ENCODE data around the gene PREPL. TPM values are rescaled to one million over a fixed set of nuclear protein-coding genes. Genes with fewer than 3 reads are reported as not detected.

PREPL gene
- total and polyA plus RNA-seq, 2 donors (not counting 1 experiment from before 2014, with no cell fraction given): 5.5 to 34.0 TPM

GRCh38 chr2:44347526-44347925 lies 13.8 kb downstream of the PREPL start:
- Histone ChIP-seq H3K4me2 (replicated peaks; ENCODE audit: low read depth, low read length, poor library complexity, severe bottlenecking) (no peak overlapping the region), H4K20me1 (ENCODE audit: control insufficient read depth, insufficient read depth, low read length, poor library complexity, severe bottlenecking) (peaks cover 9% of the 10 kb centered on the region), H2AFZ (ENCODE audit: insufficient read depth, low read depth, low read length, poor library complexity, severe bottlenecking) (no peak overlapping the region), H3K9me3 (ENCODE audit: control extremely low read depth in 1 of 3, control insufficient read depth in 2 of 3, insufficient read depth in 1 of 3, low read length in 2 of 3) (no peaks in the 10 kb centered on the region), H3K79me2 (ENCODE audit: control insufficient read depth, insufficient read depth, low read length) (peaks cover 12% of the 10 kb centered on the region), H3K4me3 (ENCODE audit: control extremely low read depth in 1 of 5, extremely low read depth in 1 of 5, insufficient read depth in 1 of 5, low read depth in 2 of 5, low read length in 4 of 5) (no peak overlapping the region), H3K27me3 (replicated peaks in 1 of 4; ENCODE audit: control extremely low read depth in 1 of 4, control insufficient read depth in 3 of 4, insufficient read depth in 4 of 4, low read length in 3 of 4) (no peaks in the 10 kb centered on the region), H3K4me1 (ENCODE audit: control insufficient read depth in 2 of 2, insufficient read depth in 2 of 2, low read length in 2 of 2) (no peaks in the 10 kb centered on the region), H3K27ac (ENCODE audit: low read length in 2 of 2) (no peak overlapping the region), H3K9ac (ENCODE audit: low read length) (no peak overlapping the region), H3K36me3 (replicated peaks in 1 of 2; ENCODE audit: control extremely low read depth in 1 of 2, control insufficient read depth in 1 of 2, extremely low read depth in 1 of 2, insufficient read depth in 2 of 2, low read length in 1 of 2) (peaks cover 0 to 7% of the 10 kb centered on the region in 2 experiments)
- Mint-ChIP-seq H3K27me3 (no peaks in the 10 kb centered on the region), H3K4me3 (no peak overlapping the region), H3K4me1 (peaks cover 6% of the 10 kb centered on the region), H3K27ac (no peak overlapping the region), H3K9me3 (ENCODE audit: insufficient read depth) (no peaks in the 10 kb centered on the region)
- intact Hi-C loops (cut with micrococcal nuclease): loop anchor here (10.0 kb wide), 1 partner anchor 103 kb away; no protein-coding TSS in a partner anchor
- CTCF ChIA-PET: no interaction called here
- POLR2A ChIA-PET: no interaction called here
- ATAC-seq (ENCODE audit: low read depth): no peak
- WGBS (ENCODE audit: insufficient coverage): no CpG with 5 or more reads among the region's 2 CpGs
- TF ChIP-seq CTCF (IDR thresholded peaks at IDR 0.05) (no peak), EZH2 (IDR thresholded peaks at IDR 0.05; ENCODE audit: borderline replicate concordance, insufficient read depth, low read depth, low read length, poor library complexity, severe bottlenecking) (no peak)
- no peak for DNase-seq

- CTCF ChIA-PET: interaction anchor here (0.7 to 1.5 kb wide), 7 partner anchors 99 to 299 kb away, joined by 3 to 5 read pairs (median 4); no protein-coding TSS in a partner anchor
- no peak for ATAC-seq (ENCODE audit: low read depth)
- no CpG with 5 or more reads among the region's 1 CpG for WGBS (ENCODE audit: insufficient coverage)
These were observed 18.4 kb downstream of the PREPL start for GRCh38 chr2:44342854-44343253.

More at GRCh38 chr2:44342854-44343253, 18.4 kb downstream of the PREPL start:
- Histone ChIP-seq H3K27me3 (replicated peaks in 1 of 4; ENCODE audit: control extremely low read depth in 1 of 4, control insufficient read depth in 3 of 4, insufficient read depth in 4 of 4, low read length in 3 of 4) (no peaks in the 10 kb centered on the region), H4K20me1 (ENCODE audit: control insufficient read depth, insufficient read depth, low read length, poor library complexity, severe bottlenecking) (no peaks in the 10 kb centered on the region), H3K4me1 (ENCODE audit: control insufficient read depth in 2 of 2, insufficient read depth in 2 of 2, low read length in 2 of 2) (no peaks in the 10 kb centered on the region), H3K4me2 (replicated peaks; ENCODE audit: low read depth, low read length, poor library complexity, severe bottlenecking) (no peak overlapping the region), H3K9me3 (ENCODE audit: control extremely low read depth in 1 of 3, control insufficient read depth in 2 of 3, insufficient read depth in 1 of 3, low read length in 2 of 3) (no peaks in the 10 kb centered on the region), H2AFZ (ENCODE audit: insufficient read depth, low read depth, low read length, poor library complexity, severe bottlenecking) (no peak overlapping the region), H3K9ac (ENCODE audit: low read length) (no peak overlapping the region), H3K4me3 (ENCODE audit: control extremely low read depth in 1 of 5, extremely low read depth in 1 of 5, insufficient read depth in 1 of 5, low read depth in 2 of 5, low read length in 4 of 5) (no peak overlapping the region), H3K79me2 (ENCODE audit: control insufficient read depth, insufficient read depth, low read length) (no peaks in the 10 kb centered on the region), H3K27ac (ENCODE audit: low read length in 2 of 2) (no peak overlapping the region), H3K36me3 (replicated peaks in 1 of 2; ENCODE audit: control extremely low read depth in 1 of 2, control insufficient read depth in 1 of 2, extremely low read depth in 1 of 2, insufficient read depth in 2 of 2, low read length in 1 of 2) (peaks cover 2 to 29% of the 10 kb centered on the region in 2 experiments)
- Mint-ChIP-seq H3K27me3 (no peaks in the 10 kb centered on the region), H3K9me3 (ENCODE audit: insufficient read depth) (no peaks in the 10 kb centered on the region), H3K4me3 (no peak overlapping the region), H3K27ac (no peak overlapping the region), H3K4me1 (no peaks in the 10 kb centered on the region)
- TF ChIP-seq CTCF (IDR thresholded peaks at IDR 0.05) (peak; percentile 57), EZH2 (IDR thresholded peaks at IDR 0.05; ENCODE audit: borderline replicate concordance, insufficient read depth, low read depth, low read length, poor library complexity, severe bottlenecking) (no peak)
- peak; percentile 43 for DNase-seq
- POLR2A ChIA-PET: interaction anchor here (1.3 kb wide), 1 partner anchor 18 kb away, joined by 4 read pairs; the partner anchor contains the start of genes CAMKMT and PREPL
- intact Hi-C loops (cut with micrococcal nuclease): loop anchor here (1.0 to 10.0 kb wide), 3 partner anchors 98 to 299 kb away; no protein-coding TSS in a partner anchor

Data from B cell (primary cell).